ENCODE measurements around the gene ANGEL2.
A peak's percentile ranks its signal among the peaks of the same experiment; 100 is the strongest.
"Not testable (repeated sequence)": the region's sequence is repeated elsewhere in the genome, so short reads cannot be mapped to it uniquely, and the experiment has no call there.

ANGEL2 gene, protein sequence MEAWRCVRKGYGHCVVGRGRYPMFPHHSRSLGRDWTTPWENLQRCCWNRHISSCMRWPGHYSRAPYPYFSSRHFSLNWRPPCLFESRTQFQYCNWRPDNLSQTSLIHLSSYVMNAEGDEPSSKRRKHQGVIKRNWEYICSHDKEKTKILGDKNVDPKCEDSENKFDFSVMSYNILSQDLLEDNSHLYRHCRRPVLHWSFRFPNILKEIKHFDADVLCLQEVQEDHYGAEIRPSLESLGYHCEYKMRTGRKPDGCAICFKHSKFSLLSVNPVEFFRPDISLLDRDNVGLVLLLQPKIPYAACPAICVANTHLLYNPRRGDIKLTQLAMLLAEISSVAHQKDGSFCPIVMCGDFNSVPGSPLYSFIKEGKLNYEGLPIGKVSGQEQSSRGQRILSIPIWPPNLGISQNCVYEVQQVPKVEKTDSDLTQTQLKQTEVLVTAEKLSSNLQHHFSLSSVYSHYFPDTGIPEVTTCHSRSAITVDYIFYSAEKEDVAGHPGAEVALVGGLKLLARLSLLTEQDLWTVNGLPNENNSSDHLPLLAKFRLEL

DNA sequence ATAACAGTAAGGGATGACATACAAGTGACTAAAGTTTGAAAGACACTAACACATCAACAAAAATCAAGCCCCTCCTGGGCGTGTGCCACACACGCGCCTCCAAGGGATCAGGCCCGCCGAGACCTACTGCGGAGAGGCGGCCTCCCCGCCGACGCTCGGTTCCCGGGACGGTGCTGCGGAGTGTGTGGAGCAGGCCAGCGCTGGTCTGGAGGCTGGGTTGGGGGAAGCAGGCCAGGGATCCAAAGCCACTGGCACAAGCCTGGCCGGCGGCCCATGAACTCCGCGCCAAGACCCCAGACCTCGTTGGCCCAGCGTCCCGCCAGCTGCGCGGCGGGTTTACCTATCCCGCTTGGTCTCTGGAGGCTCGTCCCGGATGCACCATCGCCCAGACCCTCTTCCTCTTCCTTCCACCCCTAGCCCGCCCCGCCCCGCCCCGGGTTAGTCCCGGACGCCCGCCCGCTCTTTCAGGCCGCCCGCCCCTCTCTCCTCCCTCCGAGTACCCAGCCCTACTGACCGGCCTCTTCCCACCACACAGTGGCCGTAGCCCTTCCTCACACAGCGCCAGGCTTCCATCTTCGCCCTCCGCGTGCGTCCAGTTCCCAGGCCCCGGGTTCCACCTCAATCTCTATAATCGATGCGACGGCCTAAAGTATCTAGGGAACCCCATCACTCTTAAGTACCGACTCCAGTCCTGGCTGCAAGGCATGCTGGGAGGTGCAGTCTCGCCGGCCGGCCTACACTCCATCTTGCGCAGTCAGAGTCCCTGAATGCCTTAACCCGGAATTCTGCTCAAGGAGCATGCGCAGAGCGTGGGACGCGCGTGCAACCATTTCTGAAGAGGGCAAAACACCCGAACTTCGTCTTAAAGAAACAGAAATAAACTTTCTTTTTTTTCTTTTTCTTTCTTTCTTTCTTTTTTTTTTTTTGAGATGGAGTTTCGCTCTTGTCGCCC lies at the start of gene ANGEL2:
ANGEL2 (minus strand) TSS at position 769 of the 952 bp plus-strand sequence; CDS start at position 573, 196 bp downstream.
- peak; percentile 98 for DNase-seq (ENCODE audit: low spot score)

DNA sequence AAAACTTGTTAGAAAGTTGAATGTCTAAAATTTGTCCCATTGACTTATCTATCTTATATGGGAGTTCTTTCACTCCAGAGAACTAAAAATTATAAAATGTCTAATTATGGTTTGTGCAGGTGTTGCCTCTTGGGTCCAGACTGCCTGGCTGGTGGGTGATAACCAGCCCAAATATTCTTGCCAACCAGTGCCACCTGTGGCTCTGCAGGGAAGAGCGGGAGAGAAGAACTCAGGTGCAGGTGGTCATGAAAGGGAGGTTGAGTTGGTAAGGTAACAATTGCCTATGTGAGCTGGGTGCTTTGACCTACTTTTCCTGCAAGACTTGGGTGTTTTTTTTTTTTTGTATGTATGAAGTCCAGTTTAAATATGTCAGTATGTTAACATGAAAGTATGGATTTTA lies 45.6 kb upstream of the ANGEL2 start:
- DNase-seq (ENCODE audit: low spot score) = no peak

DNA sequence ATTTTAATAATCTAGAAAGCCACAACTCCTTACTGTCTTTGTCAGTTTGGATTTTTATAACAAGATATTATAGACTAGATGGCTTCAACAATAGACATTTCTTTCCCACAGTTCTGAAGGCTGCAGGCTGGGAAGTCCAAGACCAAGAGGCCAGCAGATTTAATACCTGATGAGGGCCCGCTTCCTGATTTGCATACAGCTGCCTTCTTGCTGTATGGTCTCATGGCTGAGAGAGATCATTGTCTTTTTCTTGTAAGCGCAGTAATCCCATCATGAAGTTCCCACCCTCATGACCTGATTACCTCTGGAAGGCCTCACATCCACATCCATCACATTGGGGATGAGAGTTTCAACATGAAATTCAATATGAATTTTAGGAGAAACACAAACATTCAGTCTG lies 45.2 kb upstream of the ANGEL2 start:
- DNase-seq (ENCODE audit: low spot score) = no peak

DNA sequence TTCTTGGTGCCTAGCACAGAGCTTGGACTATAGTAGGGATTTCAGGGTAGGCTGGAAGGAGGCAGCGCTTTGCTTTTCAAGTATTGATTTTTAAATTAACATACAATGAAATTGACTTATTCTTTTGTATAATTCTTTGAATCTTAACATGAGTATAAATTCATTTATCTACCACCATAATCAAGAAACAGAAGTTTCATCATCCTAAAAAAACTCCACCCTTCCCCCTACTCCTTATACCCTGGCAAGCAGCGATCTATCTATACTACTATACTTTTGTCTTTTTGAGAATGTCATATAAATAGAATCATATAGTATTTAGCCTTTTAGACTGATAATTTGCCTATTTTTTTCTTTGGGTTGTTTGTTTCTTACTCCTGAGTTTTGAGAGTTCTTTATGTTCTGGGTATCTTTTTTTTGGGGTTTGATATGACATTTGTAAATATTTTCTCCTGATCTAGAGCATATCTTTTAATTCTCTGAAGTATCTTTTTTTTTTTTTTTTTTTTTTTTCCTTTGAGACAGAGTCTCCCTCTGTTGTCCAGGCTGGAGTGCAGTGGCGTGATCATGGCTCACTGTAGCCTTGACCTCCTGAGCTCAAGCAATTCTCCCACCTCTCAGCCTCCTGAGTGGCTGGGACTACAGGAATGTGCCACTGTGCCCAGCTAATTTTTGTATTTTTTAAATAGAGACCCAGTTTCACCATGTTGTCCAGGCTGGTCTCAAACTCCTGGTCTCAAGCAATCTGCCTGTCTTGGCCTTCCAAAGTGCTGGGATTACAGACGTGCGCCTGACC lies 41.8 kb upstream of the ANGEL2 start:
- DNase-seq (ENCODE audit: low spot score) = no peak

DNA sequence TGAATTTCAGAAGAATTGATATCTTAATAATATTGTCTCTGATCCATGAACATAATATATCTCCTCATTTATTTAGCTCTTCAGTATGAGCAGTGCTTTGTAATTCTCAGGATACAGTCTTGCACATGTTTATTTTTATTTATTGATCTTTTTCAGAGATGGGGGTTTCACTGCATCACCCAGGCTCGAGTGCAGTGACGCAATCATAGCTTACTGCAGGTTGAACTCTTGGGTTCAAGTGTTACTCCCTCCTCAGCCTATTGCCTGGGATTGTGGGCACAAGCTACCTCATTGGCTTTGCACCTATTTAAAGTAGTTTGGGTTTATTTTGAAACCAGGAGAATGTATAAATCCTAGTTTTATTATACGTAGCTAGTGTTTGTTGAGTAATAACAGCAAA lies 40.1 kb upstream of the ANGEL2 start:
- no peak for DNase-seq (ENCODE audit: low spot score)

DNA sequence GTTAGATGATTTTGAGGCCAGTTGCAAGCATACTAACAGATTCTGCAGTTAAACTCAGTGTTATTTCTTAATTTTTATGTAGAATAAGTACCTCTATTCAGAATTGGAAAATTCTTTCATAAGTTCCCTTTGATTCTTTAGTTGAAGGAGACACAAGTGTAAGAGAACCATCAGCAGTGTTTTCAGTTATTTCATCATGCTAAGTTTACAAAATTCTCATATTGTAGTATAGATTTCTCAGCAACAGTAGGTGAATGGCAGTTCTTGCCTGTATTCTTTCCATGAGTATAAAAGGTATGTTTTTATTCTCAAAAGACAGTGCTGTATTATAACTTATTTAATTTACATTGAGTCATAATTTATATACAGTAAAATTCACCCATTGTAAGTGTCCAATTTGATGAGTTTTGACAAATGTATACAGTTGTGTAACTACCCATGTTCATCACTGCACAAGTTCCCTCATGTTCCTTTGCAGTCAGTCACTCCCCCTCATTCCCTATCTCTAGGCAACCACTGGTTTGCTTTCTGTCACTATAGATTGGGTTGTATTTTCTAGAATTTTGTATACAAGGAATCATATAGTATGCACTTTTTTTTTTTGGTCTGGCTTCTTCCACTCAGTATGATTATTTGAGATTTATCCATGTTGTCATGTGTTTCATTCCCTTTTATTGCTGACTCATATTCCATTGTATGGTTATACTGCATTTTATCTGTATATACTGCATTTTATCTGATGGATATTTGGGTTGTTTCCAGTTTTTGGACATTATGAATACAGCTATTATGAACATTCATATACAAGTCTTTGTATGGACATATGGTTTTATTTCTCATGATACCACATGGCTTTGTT lies 39.3 kb upstream of the ANGEL2 start:
- no peak for DNase-seq (ENCODE audit: low spot score)

DNA sequence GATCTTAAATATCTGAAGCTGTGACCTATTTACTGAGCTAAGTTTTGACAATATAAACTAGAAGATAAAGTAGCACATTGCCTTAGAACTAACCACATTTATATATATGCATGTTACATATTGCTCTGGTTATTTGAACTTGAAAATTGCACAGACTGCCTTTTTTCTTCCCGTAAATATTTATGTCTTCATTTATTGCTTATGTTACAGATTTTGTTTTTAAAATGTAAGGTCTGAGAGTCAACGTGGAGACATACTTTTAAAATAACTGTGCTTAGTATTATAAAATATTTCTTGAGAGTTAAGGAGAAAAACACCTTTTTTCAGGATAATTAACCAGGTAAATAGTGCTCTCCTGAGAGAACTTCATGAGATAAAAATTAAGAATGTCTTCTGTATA lies 38.5 kb upstream of the ANGEL2 start:
- DNase-seq (ENCODE audit: low spot score) = no peak

DNA sequence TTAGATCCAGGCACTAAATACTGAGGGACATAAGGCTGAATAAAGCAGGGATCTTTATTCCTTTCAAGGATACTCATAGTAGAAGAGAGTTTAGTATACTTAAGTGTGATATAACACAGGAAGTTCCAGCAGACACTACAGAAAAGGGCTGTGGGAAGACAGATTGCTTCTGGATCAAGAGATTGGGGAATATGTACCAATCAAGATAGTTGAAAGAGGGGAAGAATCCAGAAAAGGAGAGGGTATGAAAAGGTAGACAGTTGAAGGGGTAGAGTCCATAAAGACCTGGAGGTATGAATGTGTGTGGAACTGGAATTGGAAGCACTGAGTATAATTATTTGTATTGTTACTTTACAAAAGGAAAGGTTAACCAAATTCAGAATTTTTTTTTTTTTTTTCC lies 37.8 kb upstream of the ANGEL2 start:
- no peak for DNase-seq (ENCODE audit: low spot score)

DNA sequence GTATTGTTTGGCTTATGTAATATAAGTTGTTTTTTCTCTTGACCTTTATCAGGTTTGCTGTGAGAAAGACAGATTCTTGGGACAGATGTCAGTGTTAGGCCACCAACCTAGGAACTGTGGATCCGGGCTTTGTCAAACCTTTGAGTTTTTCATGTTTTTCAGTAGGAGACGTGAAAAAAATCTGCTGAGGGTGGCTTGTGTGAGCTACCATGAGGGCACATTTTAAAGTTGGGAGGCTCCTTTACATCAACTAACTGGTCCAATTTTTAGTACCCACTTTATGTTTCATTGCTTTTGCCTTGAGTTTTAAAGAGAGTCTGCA lies 36.2 kb upstream of the ANGEL2 start:
- no peak for DNase-seq (ENCODE audit: low spot score)

DNA sequence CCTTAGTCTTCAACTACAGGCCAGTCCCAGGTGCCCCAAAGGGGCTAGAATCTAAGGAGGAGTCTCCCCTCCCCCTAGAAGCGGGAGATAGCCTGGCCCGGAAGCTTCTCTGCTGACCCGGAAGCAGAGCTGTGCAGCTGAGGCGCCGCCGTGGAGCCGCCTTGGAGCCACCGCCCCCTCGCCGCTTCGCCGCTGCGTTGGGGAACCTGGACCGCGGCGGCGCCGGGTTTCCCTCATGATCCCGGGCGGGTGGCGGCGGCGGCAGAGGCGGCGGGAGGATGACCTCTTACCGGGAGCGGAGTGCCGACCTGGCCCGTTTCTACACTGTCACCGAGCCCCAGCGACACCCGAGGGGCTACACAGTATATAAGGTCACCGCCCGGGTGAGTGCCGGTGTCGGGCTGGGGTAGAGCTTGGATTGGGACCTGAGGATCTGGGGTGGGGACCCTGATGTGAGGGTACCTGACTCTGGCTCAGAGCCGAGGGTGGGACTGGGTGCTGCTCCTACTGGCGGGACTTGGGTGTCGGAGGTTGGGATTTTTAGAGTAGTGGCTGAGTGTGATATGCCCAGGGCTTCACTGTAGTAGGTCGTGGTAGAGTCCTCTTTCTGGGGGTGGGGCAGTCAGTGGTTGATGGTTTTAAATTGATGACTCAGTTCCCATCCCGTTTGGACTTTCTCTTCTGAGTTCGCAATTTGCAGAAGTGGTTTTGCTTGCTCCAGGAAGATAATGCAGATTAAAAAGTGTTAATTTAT lies 35.6 kb upstream of the ANGEL2 start, which contains the start of gene RPS6KC1:
RPS6KC1 (plus strand) TSS at position 115 of the 754 bp plus-strand sequence; CDS start at position 279, 164 bp downstream.
- peak; percentile 79 for DNase-seq (ENCODE audit: low spot score)

DNA sequence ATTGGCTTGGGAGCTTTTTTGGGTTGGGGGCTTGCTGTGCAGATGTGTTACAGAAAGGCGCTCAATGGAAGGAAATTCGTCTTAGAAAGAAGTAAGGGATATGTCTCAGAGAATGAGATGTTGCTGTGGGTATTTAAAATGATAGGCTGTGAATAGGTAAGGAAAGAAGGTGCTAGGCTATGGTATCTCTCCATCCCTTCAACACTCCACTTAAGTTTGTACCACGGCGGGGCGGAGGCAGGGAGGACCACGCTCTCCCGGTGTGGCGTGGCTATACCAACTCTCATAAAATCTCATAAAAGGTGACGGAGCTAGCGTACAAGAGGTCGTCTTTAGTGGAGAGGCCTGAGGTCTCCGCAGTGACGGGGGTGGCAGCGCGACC lies 35.1 kb upstream of the ANGEL2 start:
- DNase-seq (ENCODE audit: low spot score) = no peak

DNA sequence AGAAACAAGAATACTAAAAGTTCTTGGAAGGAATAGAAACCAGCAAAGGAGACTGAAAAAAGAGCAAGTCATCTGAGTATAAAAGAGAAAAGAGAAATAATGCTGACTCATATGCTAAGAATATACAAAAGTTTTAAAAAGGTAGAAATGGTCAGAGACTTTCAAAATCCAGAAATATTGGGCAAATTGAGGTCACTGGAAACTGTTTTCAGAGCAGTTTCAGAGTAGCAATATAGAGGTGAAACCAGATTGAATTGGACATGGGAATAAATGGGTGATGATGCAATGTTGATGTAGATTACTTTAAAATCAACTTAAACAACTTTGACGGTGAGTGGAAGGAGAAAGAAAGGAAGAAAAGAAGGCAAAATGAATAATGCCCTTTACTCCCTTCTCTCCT lies 33.6 kb upstream of the ANGEL2 start:
- no peak for DNase-seq (ENCODE audit: low spot score)

DNA sequence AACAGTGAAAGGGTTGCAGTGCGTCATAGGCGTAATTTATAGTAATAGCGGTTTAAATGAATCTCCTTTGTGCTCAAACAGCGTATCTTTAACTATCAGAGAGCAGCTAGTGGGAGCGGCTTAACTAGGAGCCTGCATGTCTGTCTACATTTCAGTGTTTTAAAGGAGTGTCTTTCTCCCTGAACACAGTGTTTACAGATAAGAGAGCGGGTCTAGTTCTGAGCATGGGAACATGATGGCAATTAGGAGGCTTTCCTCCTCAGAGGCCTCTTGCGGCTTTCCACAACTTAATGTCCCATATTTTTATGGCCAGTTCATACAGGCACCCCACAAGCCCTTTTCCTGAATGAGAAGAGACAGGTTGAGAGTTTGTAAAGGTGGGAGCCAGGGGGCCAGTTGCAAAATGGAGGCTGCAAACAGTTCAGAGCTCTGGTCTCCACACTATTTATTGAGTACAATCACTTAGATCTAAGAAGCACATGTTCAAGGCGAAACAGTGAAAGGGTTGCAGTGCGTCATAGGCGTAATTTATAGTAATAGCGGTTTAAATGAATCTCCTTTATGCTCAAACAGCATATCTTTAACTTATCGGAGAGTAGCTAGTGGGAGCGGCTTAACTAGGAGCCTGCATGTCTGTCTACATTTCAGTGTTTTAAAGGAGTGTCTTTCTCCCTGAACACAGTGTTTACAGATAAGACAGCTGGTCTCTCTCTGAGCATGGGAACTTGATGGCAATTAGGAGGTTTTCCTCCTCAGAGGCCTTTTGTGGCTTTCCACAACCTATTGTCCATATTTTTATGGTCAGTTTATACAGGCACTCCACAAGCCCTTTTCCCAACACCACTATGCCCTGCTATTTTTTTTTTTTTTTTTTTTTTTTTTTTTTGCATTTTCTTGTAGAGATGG lies 29.9 kb upstream of the ANGEL2 start:
- not testable (repeated sequence) for DNase-seq (ENCODE audit: low spot score)

DNA sequence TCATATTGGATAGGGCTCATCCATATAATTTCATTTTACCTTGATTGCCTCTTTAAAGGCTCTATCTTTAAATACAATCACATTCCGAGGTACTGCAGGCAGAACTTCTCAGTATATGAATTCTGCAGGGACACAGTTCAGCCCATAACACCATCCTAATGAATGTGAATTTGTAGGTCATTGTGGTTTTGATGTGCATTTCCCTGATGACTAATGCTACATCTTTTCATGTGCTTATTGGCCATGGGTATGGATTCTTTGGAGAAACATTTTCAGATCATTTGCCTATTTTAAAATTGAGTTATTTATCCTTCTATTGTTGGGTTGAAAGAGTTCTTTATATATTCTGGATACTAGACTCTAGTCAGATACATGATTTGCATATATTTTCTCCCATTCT lies 25.8 kb upstream of the ANGEL2 start:
- DNase-seq (ENCODE audit: low spot score) = no peak

DNA sequence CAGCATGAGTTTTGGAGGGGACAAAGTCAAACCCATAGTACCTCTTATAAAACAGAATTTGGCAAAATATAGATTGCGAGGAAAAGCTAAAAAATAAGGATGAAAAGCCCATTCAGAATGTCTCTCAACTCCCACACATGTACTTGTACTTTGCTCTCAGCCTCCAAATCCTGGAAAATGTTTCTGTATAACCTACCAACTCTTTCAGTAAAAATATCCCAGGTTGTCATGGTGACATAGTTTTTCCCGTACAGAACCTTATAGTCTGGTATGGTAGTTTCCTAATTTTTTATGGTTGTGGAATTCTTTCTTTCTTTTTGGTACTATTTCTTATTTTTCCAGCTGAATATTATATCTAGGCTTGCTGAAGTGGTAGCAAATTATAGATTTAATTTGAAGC lies 19.9 kb upstream of the ANGEL2 start:
- DNase-seq (ENCODE audit: low spot score) = no peak

DNA sequence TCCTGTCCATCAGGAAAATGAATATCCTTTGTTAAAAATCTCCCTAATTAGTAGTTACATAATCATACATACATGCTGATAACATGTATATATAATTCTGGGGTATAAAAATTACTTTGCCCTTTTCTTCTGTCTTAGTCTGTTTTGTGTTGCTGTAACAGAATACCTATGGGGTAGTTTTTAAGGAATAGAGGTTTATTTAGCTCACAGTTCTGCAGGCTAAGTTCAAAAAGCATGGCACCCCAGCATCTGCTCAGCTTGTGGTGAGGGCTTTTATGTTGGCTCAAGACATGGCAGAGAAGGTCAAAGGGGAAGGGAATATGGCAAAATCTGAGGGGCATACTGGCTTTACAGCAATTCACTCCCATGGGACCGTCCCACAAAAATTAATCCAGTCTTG lies 19.0 kb upstream of the ANGEL2 start:
- no peak for DNase-seq (ENCODE audit: low spot score)

DNA sequence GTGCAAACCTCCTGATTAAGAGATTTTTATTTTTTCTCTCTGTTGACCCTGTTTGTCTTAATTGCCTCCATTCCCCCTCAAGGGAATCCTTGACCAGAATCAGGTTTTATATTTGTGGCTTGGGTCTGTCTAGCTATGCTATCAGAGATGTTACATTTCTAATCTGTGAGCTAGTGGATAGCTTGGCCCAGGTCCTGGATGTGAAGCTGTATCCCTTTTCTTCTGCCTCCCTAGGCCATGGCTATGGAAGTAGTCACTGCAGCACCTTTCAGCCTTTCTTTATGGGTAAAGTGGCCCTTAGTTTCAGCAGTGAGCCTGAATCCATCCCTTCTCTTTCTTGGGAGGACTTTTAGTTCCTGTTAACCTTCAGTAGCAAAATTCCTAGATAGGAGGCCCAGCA lies 17.0 kb upstream of the ANGEL2 start:
- no peak for DNase-seq (ENCODE audit: low spot score)

DNA sequence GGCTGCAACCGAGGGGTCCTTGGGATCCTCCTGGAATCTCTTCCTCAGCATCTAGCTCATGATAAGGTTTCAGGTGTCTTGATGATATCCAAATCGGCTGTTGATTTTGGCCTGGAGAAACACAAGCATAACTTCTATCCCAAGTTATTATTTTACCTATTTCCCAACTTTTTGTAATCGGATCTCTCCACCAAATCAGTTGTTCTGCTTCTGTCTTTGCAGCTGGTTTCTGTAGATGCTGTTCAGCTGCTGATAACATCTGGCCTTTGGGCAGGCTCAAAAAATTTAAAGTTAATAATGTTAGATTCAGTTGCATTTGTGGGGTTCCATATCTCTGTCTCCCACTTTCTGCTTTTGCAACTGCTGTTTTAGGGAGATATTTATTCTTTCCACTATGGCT lies 11.4 kb upstream of the ANGEL2 start:
- not testable (repeated sequence) for DNase-seq (ENCODE audit: low spot score)

DNA sequence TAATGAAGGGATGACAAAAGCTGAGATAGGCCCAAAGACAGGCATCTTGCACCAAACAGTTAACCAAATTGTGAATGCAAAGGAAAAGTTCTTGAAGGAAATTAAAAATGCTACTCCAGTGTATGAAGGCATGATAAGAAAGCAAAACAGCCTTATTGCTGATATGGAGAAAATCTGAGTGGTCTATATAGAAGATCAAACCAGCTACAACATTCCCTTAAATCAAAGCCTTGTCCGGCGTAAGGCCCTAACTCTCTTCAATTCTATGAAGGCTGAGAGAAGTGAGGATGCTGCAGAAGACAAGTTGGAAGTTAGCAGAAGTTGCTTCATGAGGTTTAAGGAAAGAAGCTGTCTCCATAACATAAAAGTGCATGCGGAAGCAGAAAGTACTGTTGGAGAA lies 4.3 kb upstream of the ANGEL2 start:
- DNase-seq (ENCODE audit: low spot score) = no peak
